SKM-1 (cell line): ENCODE measurements around the gene SH3BP1.

Experiments
- DNase-seq: peaks from one replicate; lab custom pipeline; 2025; ENCODE audit not compliant: unreplicated experiment; lab: John Stamatoyannopoulos, UW

The SH3BP1 gene

GRCh38 chr22:37701141-37701786 lies 61.8 kb downstream of the SH3BP1 start:
- DNase-seq, result peak; percentile 83

- DNase-seq, result no peak
Measured at GRCh38 chr22:37703906-37704305, 64.4 kb downstream of the SH3BP1 start.

GRCh38 chr22:37704645-37705044 lies 65.2 kb downstream of the SH3BP1 start:
- no peak for DNase-seq

GRCh38 chr22:37705205-37705604 lies 65.7 kb downstream of the SH3BP1 start:
- no peak for DNase-seq
